GM19043 (cell line): ENCODE results near the gene ZBTB7C.

ENCODE experiments used
- ATAC-seq: cut with Tn5 transposase; IDR thresholded peaks from one replicate; pipeline ENCODE4 v1.9.1; 2021; ENCODE audit warnings: low read depth; ENCODE audit not compliant: unreplicated experiment

The ZBTB7C gene

DNA sequence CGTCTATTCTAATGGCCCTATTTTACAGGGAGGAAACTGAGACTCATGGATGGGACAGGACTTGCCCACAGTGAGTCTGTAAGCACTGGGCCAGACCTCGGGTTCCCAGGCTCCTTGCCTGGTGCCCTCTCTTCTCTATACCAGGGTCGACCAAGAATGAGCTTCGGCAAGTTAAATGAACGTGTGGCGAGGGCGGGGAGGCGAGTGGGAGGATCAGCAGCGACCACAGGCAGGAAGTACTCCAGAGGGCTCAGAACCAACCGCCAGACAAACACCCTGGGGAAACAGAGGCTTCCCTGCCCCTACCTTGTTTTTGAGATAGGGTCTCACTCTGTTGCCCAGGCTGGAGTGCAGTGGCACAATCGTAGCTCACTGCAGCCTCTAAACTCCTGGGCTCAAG, 301.0 kb downstream of the ZBTB7C start:
- ATAC-seq, result no peak

DNA sequence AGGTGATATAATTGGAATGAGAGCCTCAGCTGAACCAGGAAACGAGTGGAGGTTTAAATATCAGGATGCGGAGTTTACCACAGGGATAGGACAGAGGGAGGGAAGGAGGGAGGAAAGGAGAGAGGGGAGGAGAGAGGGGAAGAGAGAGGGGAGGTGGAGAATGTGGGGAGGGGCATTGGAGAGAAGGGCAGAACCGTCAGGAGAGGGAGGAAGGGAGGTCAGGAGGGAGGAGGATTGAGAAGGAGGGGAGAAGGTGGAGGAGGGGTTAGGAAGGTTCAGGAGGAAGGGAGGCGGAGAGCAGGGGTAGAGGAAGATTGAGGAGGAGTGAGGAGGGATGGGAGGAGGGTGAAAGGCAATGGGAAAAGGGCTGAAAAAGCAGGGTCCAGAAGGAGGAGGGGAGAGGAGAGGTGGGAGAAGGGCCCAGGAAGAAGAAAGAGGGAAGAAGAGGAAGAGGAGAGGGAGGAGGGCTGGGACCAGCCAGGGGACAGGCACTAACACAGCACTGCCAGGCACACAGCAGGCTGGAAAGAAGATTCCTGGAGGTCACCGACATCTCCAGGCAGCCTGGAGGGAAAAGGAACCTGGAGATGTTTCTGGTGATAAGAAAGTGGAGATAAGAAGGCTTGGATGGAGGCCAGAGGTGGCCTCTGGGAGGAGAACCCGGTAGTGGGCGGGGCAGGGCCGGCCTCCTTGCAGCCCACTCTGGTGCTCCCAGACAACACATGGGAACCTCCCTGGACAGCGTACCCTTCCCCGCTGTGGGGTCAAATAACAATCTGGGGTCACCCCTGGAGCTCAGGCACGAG, 302.0 kb downstream of the ZBTB7C start:
- no peak for ATAC-seq

DNA sequence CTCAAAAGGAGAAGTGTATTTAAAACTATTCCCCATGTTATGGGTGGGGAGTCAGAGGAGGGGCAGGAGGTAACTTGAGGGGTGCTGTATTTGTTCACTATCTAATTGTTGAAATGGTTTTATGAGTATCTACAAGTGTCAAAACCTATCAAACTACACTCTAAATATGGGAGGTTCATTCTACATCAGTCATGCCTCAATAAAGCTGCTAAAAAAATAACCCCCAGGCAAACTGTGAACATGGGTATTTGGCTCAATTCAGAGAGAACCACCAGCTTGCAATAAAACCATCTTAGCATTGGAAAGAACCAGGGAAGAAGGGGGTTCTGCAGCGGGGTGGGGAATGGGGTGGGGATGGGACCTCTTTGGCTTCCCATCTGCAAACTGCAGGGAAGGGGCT, 302.7 kb downstream of the ZBTB7C start:
- no peak for ATAC-seq

DNA sequence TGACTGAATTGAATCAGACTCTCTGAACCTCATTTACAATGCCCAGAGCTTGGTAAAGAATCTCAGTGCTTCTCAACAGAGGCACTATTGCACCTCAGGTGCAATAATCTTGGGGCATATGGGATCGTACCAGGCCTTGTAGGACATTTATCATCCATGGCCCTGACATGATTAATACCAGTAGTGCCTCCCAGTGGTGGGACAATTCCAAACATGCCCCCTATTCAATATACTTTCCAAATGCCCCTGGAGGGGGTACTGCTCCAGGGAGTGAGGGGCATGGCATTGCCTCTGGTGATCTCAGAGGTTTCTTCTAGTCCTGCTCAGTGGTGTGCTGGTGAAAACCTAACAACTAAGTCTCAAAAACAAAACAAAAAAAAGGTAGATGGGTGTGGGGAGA, 303.9 kb downstream of the ZBTB7C start:
- ATAC-seq, result no peak

DNA sequence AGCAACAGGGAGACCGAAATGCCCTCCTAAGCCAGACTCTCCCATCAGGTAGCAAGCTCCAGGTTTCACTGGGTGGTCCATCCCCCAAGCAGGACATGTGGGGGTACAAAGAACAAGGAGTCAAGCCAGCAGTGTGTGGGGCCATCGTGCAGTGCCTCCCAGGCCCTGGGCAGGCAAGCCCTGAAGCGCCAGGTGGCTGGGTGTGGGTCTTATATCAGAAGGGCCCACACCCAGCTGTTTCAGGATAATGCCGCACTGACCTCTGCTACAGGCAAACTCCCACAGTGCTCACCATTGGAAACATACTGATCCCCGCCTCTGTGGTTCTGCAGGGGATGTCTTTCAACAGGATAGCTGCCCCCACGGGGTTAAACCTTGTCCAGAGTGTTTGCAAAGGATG, 304.5 kb downstream of the ZBTB7C start:
- no peak for ATAC-seq

DNA sequence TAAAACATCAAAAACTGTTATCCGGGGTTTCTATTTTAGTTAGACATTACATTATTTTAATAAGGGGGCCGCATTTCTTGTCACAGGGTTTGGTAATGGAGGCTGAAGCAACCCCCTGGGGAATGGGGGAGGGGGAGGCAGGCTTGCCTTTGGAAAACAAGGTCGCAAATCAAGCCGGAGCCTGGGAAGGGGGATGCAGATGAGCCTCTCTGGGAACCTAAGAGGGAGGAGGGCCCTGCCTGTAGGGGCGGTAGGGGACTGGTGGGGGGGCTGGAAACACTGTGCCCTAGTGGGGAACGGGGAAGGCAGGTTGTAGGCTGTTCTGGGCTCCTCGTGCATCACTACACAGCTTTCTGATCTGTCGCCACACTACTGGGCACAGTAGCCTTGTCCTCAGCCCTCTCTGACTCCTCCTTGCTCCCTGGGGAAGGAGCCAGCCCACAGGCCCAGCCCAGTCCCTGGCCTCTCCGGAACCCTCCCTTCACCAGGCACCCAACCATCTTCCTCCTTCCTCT, 308.5 kb downstream of the ZBTB7C start:
- no peak for ATAC-seq

DNA sequence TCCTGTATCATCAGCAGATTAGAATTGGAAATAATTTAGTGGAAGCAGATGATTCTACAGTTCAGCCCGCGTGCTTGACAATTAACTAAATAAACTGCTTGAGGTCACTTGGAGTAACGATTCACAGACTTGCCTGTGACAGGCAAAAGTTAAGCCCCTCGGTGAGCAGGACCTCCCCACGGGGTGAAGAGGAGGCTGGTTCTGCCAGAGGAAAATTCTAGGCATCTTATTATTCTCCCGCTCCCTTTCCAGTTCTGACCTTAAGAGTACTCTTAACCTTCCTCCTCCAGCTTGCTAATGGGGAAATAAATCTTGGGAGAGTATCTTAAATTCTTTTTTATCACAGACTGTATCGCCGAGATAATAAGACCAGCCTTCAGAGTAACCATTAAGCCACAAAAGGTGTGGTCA, 309.0 kb downstream of the ZBTB7C start:
- no peak for ATAC-seq

DNA sequence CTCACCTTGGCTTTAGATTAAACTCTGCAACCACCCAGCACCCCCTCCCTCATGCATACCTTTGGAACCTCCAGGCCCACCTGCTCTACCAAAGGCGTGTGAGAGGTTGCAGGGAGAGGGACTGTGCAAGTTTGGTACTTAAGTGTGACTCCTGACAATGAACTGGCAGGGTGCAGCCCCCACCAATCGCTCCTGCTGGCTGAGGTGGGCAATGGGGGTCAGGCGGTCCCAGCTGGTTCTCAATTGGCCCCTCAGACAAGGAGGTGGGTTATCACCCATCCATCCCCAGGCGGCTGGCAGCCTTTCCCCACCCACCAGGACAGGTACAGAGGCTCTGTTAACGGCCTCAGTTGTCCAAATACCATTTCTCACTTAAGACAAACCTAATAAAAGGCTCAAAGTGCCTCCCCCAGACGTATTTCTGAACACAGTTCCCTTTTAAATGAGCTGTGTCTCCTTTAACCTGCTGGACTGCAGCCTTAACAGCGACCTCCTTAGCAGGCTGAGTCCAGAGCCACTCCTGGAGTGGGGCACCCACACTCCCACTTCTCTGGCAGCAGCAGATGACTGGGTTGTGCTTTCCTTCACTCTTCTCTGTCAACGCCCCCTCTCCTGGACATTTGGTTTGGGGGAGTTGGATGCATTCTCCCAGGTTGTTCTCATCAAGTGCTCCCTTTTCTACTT, 309.6 kb downstream of the ZBTB7C start:
- ATAC-seq, result no peak

DNA sequence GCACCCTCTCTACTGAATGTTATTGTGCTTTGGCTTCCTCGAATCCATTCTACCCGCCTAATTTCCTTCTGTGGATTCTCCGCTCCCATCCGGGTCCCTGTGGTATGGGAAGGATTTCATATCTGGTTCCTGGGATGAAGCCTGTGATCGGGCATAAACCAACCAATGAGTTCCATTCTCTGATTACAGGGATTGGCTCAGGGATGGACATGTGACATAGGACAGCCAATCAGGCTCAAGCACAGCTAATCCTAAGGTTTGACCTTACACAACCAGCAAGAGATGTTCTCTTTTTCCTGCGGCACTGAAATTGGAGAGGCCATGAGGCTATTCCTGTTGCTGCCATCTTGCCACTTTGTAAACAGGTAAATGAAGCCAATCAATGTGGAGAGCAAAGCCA, 310.6 kb downstream of the ZBTB7C start:
- ATAC-seq, result no peak

DNA sequence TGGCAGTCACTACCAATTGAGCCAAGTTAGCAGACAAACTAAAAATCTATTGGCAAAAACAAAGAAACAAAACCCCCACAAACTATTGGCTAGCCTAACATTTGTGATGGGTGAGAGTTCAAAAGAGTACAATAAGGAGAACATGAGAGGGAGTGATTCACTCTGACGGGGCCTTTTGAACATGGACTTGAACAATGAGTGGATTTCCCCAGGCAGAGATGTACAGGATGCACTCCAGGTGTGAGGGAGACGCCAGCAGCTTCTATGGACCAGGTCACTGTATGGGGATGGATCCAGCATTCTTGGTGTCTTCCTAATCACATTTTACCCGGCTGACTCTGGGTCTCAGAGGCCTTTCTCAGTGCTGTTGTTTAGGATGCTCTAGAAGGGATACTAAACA, 311.2 kb downstream of the ZBTB7C start:
- ATAC-seq, result no peak

DNA sequence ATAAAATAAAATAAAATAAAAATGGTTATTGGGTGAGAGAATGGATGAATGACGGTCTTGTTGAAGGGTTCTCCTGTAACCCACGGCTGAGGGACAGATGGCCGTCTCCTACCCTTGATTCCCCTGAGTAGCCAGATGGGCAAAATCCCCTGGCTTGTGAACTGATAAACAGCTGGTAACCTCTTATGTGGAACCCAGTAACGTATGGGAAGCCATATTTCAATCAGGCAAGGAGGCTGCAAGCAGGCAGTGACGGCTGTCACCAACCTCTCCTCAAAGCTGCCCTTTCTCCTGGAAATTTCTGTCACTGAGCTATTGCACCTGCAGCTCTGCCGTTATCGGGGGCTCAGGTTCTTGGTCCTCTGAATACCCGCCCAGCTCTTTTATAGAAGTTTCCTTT, 313.5 kb downstream of the ZBTB7C start:
- ATAC-seq, result no peak

DNA sequence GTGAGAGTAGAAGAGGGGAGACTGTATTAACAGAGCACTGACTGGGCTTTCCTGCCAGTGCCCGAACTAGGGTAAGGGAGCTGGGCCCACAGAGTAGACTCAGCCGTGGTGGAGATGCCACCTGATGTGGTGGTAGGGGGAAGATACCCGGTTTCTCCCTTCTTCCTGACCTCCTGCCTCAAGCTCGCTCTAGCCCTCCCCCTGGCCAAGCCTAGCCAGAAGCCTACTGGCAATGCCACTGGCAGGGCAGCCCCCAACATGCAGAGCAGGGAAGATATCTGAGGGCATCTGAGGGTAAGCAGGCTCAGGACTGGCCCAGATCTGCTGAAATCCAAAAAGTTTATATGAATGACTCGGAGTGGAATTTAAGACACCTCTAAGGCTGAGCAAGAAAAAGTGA, 316.1 kb downstream of the ZBTB7C start:
- ATAC-seq, result no peak

DNA sequence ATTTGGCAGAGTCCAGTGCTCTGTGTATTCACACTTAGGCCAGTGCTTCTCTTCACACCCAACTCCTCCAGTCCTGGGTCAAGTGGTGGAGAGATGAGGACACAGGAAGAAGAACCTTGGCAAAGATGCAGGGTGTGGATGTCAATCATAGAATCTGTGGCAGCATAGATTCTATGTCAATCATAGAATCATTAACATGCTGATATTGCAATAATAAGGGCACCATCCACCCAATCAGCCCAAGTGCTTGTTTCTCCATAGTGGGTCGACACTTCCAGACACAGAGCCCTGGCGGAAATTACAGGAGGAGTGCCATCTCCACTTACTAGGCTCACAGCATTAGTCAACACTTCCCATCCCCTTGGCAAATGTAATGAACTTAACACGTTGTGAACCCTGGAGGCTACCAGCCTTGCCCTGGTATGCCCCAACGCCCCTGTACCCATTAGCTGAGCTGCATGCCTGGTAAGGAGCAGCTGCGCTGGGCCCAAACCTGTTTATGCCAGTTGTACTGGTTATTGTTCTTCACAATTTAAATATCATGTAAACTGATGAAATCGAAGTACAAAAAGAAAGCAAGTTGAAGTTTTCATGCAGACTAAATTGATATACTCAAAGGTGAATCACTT, 317.2 kb downstream of the ZBTB7C start:
- no peak for ATAC-seq

DNA sequence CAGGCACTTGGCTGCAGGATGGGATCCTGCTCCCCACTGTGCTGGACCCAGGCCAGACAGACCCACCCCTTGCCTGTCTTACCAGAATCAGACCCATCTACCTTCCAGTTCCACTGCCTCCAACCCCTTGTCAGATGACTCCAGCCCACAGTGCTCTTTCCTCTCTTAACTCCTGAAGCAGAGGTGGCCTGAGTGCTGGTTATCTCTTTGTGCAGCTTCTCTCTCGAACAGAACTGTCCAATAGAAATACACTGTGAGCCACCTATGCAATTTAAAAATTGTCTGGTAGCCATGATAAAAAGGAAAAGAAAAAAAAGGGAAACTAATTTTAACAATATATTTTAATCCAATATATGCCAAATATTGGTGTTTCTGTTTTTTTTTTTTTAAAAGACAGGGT, 318.5 kb downstream of the ZBTB7C start:
- ATAC-seq, result no peak

DNA sequence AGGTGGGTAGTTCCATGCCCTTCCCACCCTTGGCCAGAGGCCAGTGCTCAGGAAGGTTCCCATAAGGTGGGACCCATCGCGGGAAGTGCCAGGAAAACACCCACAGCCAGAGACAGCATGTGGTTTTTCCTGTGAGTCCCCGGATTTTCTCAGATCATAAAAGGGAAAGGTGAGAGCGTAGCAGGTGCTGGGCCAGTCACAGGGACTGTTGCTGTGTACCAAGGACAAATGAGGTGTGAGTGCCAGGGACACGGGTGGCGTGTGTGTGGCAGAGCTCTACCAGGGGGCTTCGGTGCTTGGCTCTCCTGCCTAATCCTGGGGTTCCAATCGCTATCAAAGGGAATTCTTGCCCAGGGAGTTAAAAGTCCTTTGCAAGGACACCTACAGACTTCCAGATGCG, 319.2 kb downstream of the ZBTB7C start:
- ATAC-seq, result no peak

DNA sequence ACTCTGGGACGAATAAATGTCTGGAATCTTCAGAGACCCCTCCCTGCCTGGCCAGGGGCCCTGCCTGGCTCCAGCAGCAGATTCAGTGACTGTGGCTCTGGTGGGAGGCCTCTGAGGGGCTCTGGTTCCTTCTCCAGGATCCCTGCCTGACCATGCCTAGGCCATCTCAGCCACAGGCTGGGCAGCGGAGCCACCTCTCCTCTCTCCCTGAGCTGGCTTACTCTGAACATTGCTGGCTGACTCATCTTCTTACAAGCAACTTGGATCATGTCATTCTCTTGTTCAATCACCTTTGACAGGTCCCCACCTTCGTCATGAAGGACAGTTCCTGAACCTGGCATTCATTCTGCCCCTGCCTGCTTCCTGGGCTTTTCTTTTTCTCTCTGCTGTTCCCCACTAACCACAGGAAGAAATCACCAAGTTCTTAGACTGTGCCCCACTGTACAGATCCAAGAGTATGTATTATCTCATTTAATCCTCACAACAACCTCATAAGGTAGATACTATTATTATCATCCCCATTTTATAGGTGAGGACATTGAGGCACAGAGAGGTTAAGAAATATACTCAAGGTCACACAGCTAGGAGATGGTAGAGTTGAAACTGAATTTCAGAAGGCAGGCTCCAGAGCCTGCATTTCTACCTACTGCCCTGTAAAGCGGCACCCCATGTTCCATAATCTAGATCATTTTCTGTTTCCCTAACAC, 323.2 kb downstream of the ZBTB7C start:
- ATAC-seq, result no peak

DNA sequence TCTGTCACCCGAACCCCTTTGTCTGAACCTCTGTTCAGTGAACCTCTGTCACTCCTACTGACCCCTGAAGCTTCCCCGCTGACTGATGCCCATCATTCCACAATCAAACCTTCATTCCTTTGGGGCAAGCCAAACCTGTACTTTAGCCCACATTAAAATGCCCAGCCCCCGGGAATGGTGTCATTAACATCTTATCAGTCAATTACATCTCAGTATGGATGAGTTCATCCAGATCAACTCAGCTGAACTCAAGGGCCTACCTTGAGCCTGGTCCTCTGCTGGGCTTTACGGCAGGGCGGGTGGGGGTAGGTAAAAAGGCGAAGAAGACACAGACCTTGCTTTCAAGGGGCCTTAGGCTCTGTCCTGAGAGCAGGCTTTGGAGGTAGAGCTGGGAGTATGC, 324.3 kb downstream of the ZBTB7C start:
- ATAC-seq, result no peak

DNA sequence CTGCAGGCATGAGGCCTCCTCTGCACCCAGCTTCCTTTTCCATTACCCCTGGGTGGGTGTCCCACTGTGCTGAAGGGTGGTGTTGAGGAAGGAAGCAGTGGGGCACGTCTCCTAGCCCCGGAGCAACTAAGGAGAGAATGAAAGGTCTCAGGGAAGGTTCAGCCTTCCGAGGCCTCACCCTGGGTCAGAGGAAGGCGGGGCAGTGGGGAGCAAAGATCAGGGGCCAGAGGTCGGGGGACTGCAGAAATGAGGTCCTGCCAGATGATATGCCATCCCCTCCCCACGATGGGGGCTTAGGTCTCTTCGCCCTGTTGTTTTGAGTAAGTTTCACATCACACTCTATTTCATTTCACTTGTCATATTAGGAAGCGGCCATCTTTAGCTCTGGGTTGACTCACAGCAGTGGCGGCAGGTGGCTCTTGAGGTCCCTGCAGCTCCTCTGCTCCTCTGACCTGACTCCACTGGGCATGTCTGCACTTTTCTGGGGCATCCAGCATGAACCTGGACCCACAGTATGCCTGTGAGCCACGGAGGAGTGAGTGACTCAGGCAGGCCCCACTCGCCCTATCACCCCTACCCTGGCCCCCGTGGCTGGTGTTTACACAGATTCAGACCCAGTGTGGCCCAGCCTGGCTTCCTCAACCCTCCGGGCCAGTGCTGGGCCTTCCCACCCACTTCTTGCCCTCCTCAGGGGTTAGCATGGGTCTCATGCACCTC, 325.0 kb downstream of the ZBTB7C start:
- ATAC-seq, result no peak

DNA sequence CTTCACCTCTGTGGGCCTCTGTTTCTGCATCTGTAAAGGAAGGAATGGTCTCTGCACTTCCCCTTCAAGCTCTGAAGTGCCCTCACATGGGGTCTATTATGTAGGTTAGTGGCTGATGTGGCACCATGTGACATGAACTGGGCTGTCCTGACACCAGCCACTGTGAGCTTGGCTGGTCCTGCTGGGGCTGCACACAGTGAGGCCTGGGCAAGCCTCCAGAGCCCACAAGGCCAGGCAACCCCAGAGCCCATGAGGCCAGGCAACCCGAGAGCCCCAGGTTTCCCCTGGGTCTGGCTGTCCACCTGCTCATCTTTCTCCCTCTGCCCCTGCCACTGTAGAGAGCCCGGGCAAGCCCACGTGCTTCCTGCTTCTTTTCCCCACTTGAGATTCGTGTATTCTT, 328.6 kb downstream of the ZBTB7C start:
- no peak for ATAC-seq

DNA sequence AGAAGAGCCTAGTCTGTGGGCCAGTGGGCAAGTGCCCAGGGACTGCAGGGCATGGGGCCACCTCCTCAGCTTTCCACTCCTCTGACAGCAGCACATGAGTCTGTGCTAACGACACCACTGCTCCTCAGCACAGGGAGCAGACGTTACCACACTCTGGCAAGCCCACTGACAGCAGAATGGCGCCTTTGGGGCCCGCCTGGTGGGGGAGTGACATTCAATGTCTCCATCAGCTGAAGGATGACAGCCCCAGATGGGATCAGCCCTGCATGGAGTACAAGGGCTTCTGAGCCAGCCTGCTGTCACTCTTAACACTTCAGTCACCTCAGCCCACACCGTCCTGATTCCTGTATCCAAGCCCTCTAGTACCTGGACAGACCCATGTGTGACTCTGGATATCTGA, 329.3 kb downstream of the ZBTB7C start:
- no peak for ATAC-seq
